Esophagus squamous epithelium (tissue), 4 donors: Measurements from ENCODE around the gene NPEPL1.

Experiments used
- POLR2A ChIP-seq, 4 donors: fragments of 450-650 bp; IDR thresholded peaks; one replicate each; pipeline ENCODE4 v1.6.1; 2017; ENCODE audit warnings: antibody characterized with exemption in 4 of 4, mild to moderate bottlenecking in 4 of 4, moderate library complexity in 3 of 4
- TF ChIP-seq, protein P1 (sequence below), 6 experiments: fragments of 450-650 bp in 4 of 6; fragments of 200-600 bp in 2 of 6; sonication (generic) in 2 of 6; IDR thresholded peaks; one replicate each; pipeline ENCODE4 v1.5.1; 2016 to 2019; ENCODE audit warnings: antibody characterized with exemption in 6 of 6, mild to moderate bottlenecking in 4 of 6, moderate library complexity in 4 of 6

DNA sequence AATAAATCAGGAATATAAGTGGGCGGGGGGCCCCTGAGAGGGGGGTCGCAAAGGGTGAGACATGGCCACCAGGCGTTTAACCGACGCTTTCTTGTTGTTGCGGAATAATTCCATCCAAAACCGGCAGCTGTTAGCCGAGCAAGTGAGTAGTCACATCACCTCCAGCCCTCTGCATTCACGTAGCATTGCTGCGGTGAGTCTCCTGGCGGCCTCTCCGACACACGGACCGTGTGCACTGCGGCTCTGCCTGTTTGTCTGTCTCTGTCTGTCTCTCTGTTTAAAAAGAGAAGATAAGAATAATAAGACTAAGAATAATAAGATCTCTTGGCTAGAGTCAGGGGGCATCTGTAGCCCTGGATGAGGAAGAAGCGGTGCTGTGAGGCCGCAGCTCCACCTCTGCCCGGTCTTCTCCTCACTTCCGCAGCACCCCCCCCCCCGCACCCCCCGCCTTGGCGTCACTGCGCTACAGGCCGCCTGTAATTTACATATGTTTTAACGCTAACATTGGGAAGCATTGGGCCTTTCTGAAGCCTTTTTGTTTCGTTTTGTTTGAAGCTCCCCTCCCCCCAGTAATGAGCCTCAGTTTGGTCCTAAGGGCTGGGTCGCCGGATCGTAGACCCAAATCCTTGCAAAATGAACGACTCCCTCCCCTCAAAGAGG lies 40.5 kb upstream of the NPEPL1 start:
- TF ChIP-seq, protein P1, sequence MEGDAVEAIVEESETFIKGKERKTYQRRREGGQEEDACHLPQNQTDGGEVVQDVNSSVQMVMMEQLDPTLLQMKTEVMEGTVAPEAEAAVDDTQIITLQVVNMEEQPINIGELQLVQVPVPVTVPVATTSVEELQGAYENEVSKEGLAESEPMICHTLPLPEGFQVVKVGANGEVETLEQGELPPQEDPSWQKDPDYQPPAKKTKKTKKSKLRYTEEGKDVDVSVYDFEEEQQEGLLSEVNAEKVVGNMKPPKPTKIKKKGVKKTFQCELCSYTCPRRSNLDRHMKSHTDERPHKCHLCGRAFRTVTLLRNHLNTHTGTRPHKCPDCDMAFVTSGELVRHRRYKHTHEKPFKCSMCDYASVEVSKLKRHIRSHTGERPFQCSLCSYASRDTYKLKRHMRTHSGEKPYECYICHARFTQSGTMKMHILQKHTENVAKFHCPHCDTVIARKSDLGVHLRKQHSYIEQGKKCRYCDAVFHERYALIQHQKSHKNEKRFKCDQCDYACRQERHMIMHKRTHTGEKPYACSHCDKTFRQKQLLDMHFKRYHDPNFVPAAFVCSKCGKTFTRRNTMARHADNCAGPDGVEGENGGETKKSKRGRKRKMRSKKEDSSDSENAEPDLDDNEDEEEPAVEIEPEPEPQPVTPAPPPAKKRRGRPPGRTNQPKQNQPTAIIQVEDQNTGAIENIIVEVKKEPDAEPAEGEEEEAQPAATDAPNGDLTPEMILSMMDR (IDR thresholded peaks at IDR 0.05): peak in 1 of 6 experiments; percentile 15
- peak in 2 of 4 donors; percentile 33 to 63 for TF ChIP-seq POLR2A (IDR thresholded peaks at IDR 0.05)
